MM.1S (cell line): ENCODE data around the gene FAM131A.

Experiments
- EZH2 ChIP-seq: fragments of 300-600 bp; sonication (generic); optimal IDR thresholded peaks from 2 replicates; pipeline ENCODE3; 2017; ENCODE audit warnings: low read depth, mild to moderate bottlenecking, antibody characterized with exemption, low read length, mixed read lengths
- TF ChIP-seq, protein P1 (sequence below): fragments of 300-600 bp; sonication (generic); IDR thresholded peaks from 2 replicates; pipeline ENCODE4 v1.5.1; 2016; ENCODE audit warnings: antibody characterized with exemption, low read length, mixed read lengths

DNA sequence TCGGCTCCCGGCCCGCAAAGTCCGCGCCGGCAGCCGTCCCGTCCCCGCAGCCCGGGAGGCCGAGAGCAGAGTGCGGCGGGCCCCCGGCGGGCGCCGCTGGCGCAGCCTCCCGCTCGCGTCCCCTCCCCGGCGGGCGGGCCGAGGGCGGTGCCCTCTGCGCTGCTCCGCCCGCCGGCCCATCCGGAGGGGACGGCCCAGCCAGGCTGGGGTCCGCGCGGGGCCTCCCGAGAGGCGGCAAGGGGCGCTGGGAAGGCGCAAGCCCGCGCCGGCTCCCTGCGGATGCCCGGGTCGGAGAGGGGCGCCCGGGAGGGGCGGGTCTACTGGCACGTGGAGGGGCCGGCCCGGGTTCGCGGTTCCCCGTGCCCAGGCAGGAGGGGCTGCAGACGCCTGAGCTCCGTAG is 24.1 kb downstream of the FAM131A start, which contains the start of the genes CLCN2 and POLR2H:
- TF ChIP-seq, protein P1, sequence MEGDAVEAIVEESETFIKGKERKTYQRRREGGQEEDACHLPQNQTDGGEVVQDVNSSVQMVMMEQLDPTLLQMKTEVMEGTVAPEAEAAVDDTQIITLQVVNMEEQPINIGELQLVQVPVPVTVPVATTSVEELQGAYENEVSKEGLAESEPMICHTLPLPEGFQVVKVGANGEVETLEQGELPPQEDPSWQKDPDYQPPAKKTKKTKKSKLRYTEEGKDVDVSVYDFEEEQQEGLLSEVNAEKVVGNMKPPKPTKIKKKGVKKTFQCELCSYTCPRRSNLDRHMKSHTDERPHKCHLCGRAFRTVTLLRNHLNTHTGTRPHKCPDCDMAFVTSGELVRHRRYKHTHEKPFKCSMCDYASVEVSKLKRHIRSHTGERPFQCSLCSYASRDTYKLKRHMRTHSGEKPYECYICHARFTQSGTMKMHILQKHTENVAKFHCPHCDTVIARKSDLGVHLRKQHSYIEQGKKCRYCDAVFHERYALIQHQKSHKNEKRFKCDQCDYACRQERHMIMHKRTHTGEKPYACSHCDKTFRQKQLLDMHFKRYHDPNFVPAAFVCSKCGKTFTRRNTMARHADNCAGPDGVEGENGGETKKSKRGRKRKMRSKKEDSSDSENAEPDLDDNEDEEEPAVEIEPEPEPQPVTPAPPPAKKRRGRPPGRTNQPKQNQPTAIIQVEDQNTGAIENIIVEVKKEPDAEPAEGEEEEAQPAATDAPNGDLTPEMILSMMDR, result no peak
- no peak for TF ChIP-seq EZH2
